GM12872 (cell line): ENCODE measurements around the gene SH2B3.

Experiments used
- TF ChIP-seq, protein P1 (sequence below): IDR thresholded peaks from 3 replicates; pipeline ENCODE4 v1.5.1; 2011; ENCODE audit warnings: low read depth, mild to moderate bottlenecking, low read length, moderate library complexity; ENCODE audit not compliant: insufficient read depth

Gene SH2B3

GRCh38 chr12:111369496-111370220, 36.1 kb upstream of the SH2B3 start:
- TF ChIP-seq, protein P1, sequence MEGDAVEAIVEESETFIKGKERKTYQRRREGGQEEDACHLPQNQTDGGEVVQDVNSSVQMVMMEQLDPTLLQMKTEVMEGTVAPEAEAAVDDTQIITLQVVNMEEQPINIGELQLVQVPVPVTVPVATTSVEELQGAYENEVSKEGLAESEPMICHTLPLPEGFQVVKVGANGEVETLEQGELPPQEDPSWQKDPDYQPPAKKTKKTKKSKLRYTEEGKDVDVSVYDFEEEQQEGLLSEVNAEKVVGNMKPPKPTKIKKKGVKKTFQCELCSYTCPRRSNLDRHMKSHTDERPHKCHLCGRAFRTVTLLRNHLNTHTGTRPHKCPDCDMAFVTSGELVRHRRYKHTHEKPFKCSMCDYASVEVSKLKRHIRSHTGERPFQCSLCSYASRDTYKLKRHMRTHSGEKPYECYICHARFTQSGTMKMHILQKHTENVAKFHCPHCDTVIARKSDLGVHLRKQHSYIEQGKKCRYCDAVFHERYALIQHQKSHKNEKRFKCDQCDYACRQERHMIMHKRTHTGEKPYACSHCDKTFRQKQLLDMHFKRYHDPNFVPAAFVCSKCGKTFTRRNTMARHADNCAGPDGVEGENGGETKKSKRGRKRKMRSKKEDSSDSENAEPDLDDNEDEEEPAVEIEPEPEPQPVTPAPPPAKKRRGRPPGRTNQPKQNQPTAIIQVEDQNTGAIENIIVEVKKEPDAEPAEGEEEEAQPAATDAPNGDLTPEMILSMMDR: no peak

- TF ChIP-seq, protein P1: no peak
Observed at GRCh38 chr12:111377440-111377839, 28.3 kb upstream of the SH2B3 start.

DNA sequence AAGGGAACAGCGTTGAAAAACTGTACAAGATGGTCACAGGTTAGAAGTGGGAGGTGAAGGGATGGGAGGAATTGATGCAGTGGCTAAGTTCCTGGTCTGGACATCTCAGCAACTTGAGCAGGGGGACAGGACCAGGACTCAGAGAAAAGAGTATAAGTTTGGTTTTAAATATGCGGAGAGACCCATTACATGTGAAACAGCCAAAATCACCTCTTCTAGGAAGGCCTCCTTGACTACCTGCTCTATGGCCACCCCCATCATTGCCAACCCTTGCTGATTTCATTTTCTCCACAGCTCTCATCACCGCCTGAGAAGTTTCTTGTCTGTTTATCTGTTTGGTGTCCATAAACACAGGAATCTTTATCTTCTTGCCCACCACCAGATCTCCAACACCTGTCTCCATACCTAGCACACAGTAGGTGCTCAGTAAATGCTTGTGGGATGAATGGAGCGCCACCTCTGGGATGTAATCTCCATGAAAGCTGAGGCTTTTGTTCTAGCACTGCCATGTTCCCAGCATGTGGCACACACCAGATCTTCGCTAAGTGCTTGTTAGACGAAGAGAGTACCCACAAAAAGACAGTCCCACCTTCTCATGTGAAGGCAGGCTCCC, 25.7 kb upstream of the SH2B3 start:
- TF ChIP-seq, protein P1: no peak

GRCh38 chr12:111384596-111384995, 21.1 kb upstream of the SH2B3 start:
- TF ChIP-seq, protein P1: no peak

GRCh38 chr12:111386885-111387284, 18.8 kb upstream of the SH2B3 start:
- TF ChIP-seq, protein P1: no peak

GRCh38 chr12:111387747-111388323, 17.9 kb upstream of the SH2B3 start:
- TF ChIP-seq, protein P1: no peak

- TF ChIP-seq, protein P1: no peak
Observed at GRCh38 chr12:111389635-111390034, 16.1 kb upstream of the SH2B3 start.
